ENCODE measurements around the gene TKFC.

- no peak for TF ChIP-seq CTCF (IDR thresholded peaks at IDR 0.05)
- no peak for TF ChIP-seq POLR2A (IDR thresholded peaks at IDR 0.05)
These were observed 28.3 kb downstream of the TKFC start for GRCh38 chr11:61361237-61361740.

All from adrenal gland (tissue), 5 donors.